Ramos (cell line): ENCODE measurements around the gene ARPC2.
"Not testable (repeated sequence)": the region's sequence is repeated elsewhere in the genome, so short reads cannot be mapped to it uniquely, and the experiment has no call there.

Source experiments
- in situ Hi-C: fragments of 300-500 bp; cut with MboI; formaldehyde crosslinking; loops from one replicate; pipeline ENCODE4 v1.14.3; 2022; ENCODE audit warnings: low sequenced_read_pairs; ENCODE audit not compliant: unreplicated experiment

ARPC2 gene

DNA sequence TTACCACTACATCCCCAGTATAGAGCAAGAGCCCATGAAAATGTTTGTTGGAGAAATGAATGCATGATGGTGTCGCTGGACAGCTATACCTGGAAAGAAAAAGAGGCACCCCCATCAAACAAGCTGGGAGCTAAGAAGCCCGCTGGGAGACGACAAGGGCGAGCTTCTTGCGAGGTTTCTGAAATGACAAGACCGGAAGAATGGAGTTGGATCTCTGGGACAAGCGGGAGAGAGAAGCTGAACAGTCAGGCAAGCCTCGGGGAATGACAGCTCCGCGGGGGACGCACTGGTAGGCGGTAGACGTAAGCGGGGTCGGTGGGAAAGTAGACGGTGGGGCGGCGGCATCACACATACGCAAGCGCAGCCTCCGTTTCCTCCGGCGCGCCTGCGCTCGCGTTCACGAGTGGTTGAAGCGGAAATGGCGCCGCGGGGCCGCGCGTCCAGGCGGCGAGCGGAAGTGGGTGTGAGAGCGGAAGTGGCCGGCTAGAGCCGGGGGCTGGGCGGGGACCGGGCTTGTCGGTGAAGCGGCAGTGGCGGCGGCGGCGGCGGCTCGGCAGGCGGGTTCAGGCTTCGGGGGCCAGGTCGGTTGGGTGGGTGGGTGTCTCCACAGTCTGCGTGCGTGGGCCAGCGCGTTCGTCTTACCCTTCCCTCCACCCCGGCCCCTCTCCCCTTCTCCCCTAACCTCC is at the start of gene ARPC2:
Gene ARPC2 (plus strand): TSS at position 516 of the 686 bp plus-strand sequence. CDS start 282 bp downstream, outside the sequence.
- in situ Hi-C loops = no loop called here

DNA sequence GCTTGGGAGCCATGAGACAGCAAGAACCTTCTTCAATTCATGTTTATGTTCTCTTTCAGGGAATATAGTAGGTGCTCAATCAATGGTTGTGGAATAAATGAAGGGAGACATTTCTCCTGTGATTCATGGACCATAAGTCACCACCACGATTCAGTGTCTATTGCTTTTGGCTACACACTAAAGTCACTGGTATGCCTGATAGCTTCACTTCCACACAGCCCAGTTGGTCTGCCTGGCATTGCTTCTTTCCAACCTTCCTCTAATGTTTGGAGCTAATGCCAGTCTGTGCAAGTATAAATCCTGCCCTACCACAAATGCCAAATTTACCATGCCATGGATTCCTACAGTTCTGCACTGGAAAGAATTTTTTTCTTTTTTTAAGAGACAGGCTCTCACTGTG is 49.0 kb upstream of the ARPC2 start:
- in situ Hi-C loops = no loop called here

DNA sequence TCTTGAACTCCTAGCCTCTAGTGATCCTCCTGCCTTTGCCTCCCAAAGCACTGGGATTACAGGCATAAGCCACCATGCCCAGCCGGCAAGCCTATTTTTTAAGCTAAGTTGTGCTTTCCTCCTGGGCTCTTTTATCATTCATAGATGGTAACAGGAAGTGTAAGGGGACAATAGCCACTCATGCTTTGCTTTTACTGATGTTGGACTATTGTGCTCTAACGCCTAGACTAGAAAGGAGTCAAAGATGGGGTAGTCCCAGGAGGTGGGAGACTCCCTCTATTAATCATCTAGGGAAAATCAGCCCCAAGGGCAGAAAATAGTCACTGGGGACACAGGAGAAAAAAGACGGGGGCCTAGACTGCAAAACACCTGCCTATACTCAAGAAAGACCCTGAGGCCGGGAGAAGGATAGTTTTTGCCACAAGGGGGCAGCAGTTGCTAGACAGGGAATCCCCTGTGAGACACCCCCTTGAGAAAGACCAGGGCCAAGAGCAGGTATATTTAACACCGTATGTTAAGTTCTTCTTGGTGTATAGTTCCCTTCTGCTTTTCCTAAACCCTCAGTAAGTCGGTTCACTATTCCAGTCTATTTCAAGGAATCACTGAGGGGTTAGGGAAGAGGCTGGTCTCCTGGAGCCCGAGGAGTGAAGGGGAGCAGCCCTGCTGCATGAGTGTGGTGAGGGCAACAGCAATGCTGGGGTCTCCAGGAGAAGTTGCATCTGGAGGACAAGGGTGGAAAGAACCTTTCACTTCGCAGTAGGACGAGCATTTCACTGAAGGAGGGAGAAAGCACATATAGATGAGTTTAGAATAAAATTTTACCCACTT is 48.1 kb upstream of the ARPC2 start:
- in situ Hi-C loops = no loop called here

DNA sequence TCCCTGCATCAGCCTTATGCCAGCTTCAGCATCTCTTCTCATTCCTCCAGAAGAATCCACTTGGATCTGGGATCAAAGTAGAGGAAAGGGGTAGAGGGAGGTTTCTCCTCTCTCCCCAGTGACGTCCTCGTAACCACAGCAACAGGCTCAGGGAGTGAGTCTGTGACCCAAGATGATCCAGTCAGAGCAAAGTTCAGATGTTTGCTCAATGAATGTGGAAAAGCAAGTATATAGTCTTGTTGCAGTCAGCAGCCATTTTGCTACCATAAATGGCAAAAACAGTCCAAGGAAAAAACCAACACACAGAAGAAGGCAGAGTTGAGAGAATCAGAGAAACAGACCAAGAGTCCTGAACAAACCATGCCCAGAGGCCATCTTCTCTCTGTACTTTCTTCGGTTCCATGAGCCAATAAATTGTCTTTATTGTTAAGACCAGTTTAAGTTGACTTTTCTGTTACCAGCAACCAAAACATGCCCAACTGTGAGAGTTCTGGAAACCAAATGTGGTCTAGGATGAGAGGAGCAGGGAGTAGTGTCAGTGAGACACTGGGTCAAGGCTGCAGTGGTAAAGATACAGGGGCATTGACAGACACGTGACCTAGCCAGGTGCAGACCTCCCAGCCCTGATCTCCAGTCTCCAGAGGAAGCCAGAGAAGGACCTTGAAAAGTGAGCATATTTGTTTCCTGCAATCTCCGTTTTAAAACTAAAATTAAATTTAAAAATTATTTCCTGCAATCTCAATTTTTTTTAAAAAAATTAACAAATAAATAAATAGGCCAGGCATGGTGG is 47.0 kb upstream of the ARPC2 start:
- in situ Hi-C loops = no loop called here

DNA sequence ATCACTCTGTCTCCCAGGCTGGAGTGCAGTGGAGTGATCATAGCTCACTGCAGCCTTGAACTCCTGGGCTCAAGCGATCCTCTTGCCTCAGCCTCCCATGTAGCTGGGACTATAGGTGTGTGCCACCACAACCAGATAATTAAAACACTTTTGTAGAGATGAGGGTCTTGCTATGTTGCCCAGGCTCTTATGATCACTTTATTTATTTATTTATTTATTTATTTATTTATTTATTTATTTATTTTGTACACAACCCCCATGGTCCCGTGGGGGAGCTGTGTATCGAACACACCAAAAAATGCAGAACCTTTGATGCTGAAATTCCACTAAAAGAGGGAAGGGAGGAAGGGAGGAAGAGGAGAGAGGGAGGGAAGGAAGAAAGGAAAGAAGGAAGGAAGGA is 45.2 kb upstream of the ARPC2 start:
- in situ Hi-C loops = not testable (repeated sequence)

DNA sequence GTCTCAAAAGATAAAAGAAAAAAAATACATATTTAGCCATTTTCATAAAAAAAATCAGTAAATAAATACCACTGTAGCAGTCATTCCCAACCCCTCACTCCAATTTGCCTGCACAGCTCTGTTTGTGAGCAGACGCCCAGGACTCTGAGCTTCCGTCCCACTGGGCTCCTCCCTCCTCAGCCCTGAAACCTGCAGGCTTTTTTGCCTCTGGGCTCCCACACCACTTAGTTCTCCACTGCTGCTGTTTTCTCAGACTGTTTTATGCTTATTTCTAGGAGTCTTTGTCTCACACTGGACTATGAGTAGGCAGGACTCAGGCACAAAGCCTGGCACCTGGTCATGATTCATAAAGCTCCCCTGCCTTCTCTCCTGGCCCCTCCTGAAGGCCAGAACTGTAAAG is 44.1 kb upstream of the ARPC2 start:
- in situ Hi-C loops = no loop called here

DNA sequence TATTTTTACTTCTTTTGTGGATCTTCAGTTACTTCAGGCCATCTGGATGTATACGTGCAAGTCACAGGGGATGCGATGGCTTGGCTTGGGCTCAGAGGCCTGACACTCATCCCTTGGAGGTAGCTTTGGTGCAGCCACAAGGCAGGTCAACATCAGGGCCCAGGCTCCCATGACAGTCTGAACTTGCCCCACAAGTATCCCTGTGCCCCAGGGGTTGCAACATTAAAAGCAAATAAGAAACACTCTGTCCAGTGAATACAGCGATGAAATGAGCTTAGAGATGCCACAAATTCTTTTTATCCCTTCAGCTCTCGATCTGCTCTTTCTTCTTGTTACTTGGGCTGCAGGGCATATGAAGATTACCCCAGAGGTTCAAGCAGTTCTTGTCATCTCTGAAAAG is 37.2 kb upstream of the ARPC2 start:
- in situ Hi-C loops = no loop called here

DNA sequence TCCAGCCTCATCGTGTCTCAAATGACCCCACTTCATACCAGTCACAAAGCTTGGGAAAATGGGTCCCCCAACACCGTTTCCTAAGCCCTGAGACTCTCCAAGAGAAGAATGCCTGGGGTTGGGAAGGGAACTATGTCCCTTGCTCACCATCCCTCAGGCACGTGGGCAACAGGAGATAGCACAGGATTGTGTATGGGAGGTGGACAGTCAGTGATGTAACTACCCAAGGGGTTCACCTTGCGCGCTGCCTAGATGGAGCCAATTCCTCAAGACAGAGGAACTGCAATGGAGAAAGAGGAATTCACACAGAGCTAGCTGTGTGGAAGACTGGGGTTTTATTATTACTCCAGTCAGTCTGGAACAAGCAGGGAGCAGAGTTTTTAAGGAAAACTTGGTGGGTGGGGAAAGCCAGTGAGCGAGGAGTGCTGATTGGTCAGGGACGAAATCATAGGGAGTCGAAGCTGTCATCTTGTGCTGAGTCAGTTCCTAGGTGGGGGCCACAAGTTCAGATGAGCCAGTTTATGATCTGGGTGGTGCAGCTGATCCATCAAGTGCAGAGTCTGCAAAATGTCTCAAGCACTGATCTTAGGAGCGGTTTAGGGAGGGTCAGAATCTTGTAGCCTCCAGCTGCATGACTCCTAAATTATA is 36.4 kb upstream of the ARPC2 start:
- in situ Hi-C loops = no loop called here

DNA sequence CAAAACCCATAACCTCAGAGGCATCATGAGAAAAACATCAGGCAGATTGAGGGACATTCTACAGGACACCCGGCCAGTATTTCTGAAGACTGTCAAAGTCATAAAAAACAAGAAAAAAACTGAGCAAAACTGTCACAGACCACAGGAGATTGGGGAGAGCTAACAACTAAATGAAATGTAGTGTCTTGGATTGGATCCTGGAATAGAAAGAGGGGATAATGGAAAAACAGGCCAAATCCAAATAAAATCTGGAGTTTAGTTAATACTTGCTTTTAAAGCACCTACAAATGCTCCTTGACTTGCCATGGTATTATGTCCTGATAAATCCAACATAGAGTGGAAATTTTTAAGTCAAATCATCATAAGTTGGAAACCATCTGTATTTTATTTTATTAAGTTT is 32.7 kb upstream of the ARPC2 start:
- in situ Hi-C loops = no loop called here

DNA sequence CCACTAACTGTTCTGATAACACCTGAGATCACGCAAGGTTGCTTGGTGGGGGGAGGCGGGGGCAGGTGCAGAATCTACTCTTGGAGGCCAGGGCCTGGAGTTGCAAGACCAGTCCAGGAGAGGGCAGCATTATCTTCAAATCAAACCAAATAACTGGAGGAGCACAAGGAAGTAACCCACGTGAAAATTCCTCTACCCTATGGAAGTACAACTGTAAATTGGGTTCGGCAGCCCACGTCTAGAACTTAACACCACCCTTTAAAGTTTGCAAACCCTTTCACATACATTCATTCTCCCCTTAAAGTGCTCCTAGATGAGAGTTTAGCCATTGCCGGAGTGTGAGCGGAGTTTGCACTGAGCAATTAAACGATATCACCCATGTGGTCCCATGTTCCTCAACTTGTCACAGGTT is 30.6 kb upstream of the ARPC2 start:
- in situ Hi-C loops = loop anchor here (5.0 kb wide), 1 partner anchor 81 kb away; no protein-coding TSS in a partner anchor

DNA sequence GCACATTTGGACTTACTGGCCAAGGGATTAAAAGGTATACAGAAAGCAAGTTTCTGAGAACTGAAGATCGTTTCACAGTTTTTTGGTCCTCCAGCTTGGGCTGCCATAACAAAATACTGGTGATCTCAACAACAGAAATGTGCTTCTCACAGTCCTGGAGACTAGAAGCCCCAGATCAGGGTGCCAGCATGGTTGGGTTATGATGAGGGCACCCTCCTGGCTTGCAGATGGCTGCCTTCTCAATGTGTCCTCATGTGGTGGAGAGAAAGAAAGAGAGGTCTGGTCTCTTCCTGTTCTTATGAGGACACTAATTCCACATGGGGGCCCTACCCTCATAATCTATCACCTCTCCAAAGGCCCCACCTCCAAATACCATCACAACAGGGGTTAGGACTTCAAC is 30.1 kb upstream of the ARPC2 start:
- in situ Hi-C loops = loop anchor here (5.0 kb wide), 1 partner anchor 80 kb away; no protein-coding TSS in a partner anchor

DNA sequence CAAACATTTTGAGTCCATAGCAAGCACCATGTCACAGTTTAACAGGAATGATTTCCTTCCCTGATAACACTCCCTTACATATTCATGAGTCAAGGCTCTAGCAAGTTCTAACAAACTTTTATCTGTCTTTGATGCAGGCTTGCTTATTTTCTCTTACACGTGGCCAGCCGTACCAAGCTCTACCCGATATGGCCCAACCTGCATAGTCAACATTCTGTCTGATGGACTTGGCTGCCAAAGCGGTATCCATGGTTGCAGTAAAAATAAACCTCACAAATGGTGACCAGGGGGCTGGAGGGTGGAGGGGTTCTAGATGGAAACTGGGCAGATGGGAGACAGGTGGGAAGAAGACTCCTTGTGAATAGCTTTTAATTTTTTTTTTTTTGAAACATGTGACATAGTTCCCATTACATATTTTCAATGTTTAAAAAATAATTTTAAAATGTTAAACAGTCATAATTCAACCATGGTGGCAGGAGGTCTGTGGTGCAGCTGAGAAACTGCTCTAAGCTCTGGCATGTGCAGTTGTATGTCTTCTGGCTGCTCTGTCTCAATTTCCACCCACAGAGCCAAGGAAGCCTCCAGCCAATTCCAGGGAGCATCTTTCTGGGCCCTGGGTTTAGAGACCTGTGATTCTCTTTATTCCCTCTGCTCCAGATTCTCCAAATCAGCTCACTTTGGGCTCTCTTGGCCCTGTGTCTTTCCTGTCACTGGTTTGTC is 29.5 kb upstream of the ARPC2 start:
- in situ Hi-C loops = loop anchor here (5.0 kb wide), 1 partner anchor 80 kb away; no protein-coding TSS in a partner anchor

DNA sequence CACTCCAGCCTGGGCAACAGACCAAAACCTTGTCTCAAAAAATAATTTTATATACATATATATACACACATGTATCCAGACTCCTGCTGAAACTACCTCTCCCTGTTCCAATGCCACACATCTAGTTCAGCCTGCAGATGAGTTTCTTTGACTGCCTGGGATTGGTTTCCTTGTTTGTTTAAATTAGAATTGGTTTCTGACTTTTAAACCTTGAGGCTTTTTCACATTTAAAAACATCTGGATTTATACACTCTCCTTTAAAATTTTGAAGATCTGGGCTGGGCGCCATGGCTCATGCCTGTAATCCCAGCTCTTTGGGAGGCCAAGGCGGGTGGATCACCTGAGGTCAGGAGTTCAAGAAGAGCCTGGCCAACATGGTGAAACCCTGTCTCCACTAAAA is 28.5 kb upstream of the ARPC2 start:
- in situ Hi-C loops = loop anchor here (5.0 kb wide), 1 partner anchor 79 kb away; no protein-coding TSS in a partner anchor

DNA sequence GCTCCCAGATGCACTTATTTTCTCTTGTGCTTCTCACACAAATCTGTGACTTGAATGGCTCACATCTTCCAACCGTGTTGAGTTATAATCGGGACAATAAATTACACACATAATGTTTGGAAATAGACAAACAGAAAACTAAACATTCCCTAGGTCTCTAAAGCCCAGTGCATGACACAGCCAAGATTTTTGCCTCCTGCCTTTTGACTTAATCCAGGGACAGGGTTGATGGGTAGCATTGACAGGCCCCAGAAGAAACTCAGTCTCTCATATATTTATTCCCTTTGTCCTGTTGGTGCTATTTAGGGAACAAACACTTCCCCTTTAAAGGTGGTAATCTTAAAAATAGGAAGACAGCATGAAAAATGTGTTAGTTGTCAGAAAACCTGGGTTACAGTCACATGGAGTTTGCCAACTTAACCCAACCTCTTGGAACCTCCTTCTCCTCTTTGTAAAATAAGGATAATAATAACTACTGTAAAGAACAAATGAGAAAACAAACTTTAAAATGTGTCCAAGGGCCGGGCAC is 24.0 kb upstream of the ARPC2 start:
- in situ Hi-C loops = no loop called here

DNA sequence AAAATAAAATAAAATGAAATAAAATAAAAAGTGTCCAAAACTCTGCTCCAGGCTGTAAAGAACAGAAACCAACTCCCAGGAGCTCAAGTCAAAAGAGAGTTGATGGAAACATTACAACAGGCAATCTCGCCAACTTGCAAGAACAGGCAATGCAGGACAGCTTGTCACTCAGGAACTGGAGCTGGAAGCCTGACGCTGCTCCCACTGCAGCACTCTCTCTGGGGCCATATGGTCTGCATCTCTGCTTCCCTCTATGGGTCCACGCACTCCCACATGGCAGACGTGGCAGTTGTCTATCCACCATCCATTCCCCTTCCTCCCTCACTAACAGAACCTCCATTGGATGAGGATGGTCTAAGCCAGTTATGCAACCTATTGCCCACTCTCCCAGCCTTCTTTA is 23.3 kb upstream of the ARPC2 start:
- in situ Hi-C loops = no loop called here

DNA sequence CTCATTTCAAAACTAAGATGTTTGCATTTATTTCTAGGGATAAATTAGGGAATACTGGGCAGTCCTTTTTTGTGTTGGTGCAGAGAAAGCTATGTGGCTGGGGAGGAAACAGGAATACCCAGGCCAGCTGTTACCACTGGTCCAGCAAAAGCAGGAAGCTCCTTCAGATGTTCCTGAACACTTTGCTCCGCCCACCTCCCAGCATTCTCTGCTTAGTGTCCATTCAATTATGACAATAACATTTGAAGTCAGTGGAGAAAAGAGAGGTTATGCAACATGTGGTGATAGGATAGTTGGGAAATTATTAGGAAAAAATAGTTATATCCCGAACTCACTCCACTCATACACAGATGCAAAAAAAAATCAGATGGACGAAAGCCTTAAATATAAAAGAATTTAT is 22.1 kb upstream of the ARPC2 start:
- in situ Hi-C loops = no loop called here

DNA sequence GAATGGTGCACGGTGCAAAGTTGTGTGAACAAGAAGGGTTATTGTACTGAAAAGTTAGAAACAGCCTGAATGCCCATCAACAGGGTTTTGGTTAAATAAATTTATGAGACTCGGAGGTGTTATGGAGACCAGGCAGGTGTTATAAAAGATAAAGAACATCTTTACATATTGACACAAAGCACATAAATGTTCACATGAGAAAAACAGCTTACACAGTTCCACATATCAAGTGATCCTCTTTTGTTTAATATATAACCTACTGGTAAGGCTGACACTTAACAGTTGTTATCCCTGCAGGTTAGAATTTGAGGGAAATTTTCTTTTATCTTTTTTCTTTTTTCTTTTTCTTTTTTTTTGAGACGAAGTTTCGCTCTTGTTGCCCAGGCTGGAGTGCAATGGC is 20.0 kb upstream of the ARPC2 start:
- in situ Hi-C loops = no loop called here

DNA sequence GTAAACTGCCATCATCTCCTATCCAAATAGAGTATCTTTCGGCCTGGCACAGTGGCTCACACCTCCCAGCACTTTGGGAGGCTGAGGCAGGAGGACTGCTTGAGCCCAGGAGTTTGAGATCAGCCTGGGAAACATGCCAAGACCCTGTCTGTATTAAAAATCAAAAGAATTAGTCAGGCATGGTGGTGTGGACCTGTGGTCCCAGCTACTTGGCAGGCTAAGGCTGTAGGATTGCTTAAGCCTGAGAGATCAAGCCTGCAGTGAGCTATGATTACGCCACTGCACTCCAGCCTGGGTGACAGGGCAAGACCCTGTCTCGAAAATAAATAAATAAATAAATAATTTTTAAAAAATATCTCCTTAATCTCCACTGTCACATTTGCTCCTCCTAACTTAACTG is 14.7 kb upstream of the ARPC2 start:
- in situ Hi-C loops = no loop called here

DNA sequence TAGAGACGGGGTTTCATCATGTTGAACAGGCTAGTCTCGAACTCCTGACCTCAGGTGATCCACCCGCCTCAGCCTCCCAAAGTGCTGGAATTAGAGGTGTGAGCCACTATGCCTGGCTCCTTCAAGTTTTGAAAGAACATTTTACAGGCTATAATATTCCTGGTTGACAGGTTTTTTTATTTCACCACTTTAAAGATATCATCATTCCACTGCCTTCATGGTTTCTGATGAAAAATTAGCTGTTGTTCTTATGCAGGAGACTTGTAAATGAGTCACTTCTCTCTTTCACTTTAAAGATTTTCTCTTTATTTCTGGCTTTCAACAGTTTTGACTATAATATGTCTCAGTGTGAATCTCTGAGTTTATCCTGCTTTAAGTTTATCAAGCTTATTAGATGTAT is 7.9 kb upstream of the ARPC2 start:
- in situ Hi-C loops = no loop called here
